H4 (cell line): ENCODE data around the gene AFF1. TPM values are rescaled to one million over a fixed set of nuclear protein-coding genes. Genes with fewer than 3 reads are reported as not detected.
"Not testable (repeated sequence)": the region's sequence is repeated elsewhere in the genome, so short reads cannot be mapped to it uniquely, and the experiment has no call there.

Experiments
- DNase-seq: peaks from one replicate; pipeline ENCODE4 v3.0.0-alpha.2; 2015; ENCODE audit warnings: low spot score
- total RNA-seq: library from RNA; depleted of rRNA; stranded (reverse); fragments of >200 nt; shearing (Covaris generic); gene quantifications from 2 replicates; pipeline ENCODE4 v1.2.3, GENCODE V29; 2014

Gene AFF1
- total RNA-seq, 1 experiment from 2014 or later = 8.9 TPM

DNA sequence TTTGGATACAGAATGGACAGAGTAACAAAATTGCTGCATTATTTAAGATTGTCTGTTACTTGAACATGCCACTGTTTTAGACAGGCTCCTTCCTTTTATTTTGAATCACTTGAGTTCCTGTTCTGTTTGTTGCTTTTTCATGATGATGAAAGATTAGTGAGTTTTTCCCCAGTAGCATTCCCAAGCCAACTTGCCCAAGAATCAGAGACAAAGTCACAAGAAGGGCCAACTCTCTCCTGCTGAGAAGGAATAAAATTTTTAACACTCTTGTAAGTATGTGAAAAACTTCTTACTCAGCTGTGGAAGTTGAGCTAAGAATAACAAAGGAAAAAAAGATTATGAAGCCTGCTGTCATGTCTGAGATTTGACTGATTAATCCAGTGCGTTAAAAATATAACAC is 181.4 kb downstream of the AFF1 start:
- DNase-seq = no peak

DNA sequence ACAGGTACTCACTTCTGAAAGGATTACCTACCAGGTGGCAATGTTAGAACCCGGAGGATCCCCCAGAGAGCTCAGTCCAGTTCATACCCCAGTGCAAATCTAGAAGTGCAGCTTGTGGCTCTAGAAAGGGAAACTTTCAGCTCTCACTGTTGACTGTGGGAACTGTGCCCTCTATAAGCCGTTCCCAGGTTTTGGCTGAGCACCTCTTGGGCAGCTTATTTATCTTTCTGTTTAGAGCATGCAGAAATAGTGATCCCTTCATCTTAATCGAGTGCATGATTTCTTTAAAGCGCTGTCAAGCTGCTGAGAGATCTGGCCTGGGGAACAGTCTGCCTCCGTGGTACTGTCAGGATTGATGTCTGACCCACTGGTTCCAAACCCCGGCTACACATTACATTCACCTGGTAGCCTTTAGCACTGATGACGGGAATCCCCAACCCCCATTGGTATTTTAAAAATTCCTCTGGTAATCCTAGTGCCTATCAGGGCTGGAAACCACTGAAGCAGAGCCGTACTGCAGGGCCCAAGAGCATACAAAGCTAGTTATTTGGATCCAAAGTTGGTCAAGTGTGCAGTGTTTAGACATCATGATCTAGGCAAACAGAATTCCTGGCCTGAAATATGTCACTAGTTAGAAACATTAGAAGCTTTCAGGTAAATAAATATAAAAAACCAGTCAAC is 182.4 kb downstream of the AFF1 start:
- no peak for DNase-seq

DNA sequence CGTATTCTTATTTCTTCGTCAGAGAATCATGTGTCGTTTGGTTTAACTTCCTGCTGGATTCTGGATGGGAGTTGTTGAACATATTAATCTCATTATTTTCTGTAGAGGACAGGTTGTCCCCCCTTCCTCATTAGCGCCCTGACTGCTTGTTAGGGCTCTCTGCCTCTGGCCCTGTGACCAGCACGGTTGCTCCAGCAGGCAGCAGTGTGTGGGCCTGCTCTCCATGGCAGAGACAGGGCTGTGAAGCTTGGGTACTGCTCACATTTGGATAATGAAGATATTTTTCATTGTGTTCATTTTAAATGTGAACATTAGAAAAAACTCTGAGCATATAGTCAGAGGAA is 182.9 kb downstream of the AFF1 start:
- no peak for DNase-seq

DNA sequence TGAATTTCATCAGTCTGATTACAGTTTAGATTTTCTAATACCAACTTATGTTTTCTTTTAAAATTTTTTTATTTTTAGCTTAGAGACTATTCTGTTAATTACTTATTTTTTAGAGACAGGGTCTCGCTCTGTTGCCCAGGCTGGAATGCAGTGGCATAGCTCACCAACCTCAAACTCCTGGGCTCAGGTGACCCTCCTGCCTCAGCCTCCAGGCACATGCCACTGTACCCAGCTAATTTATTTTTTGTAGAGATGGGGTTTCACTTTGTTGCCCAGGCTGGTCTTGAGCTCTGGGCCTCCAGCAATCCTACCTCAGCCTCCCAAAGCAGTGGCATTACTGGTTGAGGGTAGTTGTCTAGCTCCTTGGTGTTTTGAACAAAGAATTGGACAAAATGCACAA is 183.6 kb downstream of the AFF1 start:
- DNase-seq = no peak

DNA sequence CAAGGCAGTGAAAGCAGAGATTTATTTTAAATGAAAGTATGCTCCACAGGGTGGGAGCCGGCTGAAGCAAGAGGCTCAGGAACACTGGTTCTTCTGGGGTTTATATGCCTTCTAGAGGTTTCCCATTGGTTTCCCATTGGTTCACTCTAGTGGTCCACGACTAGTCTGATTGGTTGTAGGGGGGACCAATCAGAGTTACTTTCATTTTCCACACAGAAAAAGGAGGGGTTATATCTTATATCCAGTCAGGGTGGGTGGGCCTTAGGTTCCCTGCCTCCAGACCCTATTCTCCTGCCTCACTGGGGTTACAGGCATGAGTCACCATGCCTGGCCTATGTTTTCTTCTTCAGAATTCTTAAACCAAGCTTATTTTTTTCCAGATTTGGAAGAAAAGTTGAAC is 184.0 kb downstream of the AFF1 start:
- peak; percentile 82 for DNase-seq

DNA sequence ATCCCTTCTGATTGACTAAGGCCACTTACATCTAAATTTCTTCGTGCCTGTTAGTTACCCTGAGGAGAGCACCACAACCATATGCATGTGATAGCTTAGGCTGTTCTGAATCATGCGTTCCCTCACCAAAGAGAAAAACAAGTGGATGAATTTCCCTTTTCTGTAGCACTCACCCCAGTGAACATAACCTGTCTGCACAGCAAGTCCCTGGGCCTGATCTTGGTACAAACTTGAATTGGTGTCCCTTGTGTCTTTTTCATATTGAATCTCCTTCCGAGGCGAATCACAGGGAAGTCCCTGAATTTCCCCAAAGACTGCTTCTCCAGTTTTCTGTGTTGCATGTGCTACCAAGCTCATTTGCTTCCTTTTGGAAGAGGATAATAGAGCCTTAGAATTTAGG is 185.2 kb downstream of the AFF1 start:
- no peak for DNase-seq

DNA sequence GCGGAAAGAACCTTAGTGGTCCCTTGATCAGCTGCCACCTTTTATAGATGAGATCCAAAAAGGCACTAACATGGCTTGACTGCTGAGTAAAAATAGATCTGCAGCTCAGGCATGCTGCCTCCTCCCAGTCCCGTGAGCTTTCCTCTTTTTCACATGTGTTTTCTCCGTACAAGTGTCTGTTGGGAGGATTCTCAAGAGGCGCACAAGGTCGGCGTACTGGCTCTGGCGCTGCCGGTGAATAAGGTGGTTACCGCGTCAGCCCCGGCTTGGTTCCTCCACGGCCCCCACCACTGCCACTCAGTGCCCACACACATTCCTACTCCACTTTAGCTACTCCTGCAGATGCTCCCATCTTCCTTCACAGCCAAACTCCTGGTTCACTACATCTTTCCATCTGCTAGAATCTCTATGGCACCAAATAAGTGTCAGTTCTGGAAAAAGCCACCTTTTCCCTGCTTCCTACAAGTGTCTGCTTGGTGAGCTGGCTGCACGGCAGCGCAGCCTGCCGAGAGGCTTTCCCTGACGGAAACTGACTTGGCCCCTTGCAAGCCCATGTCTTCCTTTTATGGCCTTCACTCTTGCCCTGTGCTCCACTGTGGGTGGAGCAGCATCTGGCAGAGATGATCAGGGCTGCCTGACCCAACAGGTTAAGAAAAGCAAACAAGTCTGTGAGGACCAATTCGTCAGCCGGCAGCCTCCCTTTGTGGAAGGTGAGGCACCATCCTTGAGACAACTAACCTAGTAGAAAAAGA is 185.8 kb downstream of the AFF1 start:
- DNase-seq = no peak

DNA sequence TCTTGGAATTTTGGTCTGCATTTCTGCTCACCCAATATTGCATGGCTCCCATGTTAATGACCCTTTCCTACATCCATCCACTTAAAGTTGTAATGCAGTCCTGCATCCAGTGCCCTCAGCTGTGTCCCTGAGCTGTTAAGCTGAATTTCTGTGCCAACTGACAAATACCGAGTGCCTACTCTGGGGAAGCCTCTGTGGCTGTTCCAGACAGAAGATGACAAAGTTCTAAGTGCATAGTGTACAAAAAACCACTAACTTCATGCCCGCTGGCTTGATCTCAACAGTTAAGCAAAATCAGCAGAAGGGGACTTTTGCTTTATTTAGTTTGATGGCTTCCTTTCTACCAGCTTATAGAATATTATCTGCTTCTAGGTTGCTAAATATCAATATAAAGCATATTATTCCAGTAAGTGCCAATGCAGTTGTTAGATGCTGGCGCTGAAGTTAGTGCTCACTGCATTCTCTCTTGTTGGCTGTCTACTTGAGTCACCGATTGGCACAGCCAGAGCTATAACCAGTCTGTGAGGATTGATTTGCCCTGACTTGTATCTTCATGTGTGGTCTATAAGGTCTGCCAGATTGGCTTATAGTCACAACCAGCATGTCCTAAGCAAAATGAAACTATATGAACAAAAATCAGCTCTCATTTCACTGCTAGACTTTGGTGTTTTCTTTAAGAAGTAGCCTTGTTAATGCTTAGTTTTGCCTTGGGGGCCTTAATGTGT is 186.7 kb downstream of the AFF1 start:
- no peak for DNase-seq

DNA sequence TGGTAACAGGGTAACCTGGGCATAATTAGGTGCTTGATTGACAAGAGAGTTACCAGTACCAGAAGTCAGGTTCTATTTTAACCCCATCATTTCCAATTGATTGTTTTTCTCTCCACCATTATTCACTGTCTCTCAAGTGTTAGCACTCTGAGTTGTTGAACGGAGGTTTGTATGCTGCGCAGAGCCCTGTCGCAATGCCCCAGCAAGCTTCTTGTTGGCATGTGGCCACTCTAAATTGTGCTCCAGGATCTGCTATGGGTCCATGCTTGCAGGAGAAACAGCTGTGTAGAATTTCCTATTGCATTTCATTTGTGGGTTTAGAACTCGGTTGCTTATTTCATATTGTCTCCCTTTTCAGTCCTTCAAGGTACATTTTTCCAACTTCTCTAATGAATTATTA is 187.4 kb downstream of the AFF1 start:
- DNase-seq = no peak

DNA sequence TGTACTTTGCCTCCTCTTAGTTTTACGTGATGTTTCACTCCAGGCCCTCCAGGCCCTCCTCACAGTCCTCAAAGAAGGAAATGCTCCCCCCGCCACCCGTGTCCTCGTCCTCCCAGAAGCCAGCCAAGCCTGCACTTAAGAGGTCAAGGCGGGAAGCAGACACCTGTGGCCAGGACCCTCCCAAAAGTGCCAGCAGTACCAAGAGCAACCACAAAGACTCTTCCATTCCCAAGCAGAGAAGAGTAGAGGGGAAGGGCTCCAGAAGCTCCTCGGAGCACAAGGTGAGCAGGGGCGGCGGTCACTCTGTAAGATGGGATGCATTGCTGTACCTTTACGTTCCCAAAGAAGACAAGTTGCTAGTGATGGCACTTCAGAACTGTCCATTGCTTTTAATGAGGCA is 191.2 kb downstream of the AFF1 start:
- DNase-seq = no peak

DNA sequence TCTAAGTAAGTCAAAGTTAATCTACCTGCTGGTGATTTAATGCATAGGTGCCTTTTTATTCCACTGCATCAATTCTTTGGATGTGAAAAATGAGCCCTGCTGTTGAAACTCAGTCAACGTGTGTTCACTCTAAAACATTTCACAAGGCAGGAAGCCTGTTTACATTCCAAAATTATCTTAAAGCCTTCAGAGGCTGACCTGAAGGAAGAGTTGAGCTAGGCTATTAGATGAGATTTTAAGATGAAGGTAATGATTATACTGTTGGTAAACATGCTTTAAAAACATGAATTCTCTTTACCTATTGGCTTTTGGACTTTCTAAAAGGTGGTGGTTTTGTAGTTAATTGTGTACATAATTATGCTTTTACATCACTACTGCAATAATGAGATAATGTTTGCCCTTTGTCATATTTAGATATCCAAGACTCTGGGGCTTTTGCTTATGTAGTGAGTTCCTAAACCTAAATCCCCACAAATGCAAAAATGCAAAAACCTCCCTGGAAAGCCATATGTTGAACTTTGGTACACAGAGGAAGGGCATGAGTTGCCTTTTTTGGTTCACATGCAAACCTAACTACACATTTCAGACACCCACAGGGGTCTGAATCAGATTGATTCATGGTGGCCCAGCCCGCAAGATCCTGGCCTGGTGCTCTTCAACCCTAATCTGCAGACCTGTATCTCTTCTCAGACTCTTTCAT is 193.3 kb downstream of the AFF1 start:
- DNase-seq = no peak

DNA sequence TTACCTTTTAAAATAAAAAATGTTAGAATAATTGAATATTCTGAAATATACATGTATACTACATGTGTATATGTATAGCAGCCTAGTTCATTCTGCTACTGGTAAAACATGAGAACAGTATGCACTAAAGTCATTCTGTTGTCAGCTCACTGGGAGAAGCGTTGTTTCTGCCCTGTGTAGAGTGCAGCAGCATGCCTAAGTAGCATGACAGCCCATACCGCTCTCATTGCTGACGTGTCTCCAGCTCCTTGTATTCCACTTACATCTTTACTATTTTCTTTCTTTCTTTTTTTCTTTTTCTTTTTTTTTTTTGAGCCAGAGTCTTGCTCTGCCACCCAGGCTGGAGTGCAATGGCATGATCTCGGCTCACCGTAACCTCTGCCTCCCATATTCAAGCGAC is 194.9 kb downstream of the AFF1 start:
- DNase-seq = no peak

DNA sequence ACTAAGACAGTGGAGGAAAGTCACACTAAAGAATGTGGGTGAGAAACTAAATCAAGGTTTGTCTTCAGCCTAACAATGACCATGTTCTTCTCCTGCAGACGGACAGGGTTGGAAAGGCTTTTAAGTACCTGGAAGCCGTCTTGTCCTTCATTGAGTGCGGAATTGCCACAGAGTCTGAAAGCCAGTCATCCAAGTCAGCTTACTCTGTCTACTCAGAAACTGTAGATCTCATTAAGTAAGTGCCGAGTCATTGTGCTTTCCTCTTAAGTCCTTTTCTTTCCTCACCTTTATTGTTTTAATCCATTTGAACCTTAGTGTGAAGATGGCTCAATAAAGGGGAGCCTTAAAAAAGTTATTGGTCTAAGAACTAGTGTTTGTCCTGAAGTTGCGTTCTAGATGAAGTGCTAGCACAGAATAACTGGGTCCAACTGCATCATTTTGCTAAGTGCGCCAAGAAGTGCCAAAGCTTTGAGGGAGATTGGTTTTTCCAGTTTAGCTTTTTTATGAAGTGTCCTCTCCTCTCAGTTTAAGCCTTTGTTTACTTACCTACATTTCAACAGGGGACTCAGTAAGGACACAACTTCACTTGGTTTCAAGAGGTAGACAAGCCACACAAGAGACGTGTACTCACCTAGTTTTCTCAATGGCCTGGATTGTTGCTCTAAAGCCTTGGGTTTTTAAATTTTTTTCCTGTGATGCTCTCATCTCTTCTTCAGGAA is 196.3 kb downstream of the AFF1 start:
- DNase-seq = no peak

DNA sequence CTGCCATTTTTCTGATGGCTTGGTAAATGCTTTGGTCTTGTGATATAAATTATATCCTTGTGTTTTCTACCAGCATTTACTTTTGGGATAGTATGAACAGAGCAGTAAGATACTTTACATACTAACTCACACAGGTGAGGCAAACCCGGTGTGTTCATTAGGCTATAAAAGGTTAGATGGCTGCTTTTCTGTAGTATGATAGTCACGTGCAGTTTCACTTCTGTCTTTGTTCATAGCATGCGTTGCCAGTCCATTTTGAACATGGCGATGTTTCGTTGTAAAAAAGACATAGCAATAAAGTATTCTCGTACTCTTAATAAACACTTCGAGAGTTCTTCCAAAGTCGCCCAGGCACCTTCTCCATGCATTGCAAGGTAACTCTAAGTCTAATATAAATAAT is 197.2 kb downstream of the AFF1 start:
- DNase-seq = no peak

DNA sequence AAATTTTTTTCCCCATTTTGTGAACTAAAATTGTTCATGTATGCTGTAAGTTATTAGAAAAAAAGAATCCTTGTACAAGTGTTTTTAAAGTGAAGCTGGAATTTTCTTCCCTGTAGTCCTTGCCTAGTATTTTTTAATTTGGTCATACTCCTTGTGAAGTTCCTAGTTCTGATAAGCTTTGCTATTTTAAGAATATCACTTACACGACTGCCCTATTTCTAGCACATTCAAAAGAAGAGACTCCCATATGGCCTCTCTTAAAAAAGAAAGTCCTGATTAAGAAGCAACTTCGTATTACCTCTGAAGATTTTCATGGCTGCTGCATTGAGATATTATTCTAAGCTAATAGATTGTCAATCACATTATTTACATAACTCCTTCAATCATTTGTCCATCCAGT is 198.4 kb downstream of the AFF1 start:
- DNase-seq = no peak

DNA sequence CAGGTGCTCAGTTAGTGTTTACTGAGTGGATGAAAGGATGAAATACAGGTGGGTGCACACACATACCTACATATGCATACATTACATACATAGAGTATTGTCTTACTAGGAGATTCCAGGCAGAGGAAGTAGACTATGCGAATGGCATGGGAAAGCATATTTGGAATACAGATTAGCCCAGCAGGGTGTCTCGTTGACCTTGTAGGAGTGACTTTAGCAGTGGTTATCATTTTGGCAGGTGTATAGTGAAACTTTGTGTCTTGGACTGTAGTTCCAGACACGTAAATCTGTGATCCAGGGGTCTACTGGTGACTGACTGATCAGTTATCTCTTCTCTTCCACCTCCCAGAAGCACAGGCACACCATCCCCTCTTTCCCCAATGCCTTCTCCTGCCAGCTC is 199.3 kb downstream of the AFF1 start:
- no peak for DNase-seq

DNA sequence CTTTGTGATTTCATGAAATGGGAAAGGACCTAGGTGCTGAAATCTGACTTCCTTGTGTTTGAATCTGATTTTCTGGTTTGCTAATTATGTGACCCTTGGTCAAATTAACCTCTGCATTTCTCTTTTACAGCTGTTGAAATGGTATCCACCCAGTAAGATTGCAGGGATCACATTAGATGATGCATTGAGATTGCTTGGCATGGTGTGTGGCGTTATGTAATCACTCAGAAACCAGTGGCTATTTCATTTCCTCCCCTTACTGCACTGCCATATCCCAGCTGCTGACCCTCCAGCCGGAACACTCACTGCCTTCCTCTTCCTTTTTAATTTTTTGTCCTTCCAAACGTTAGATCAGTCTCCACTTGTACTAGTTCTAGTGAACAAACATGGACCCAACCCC is 206.6 kb downstream of the AFF1 start:
- no peak for DNase-seq

DNA sequence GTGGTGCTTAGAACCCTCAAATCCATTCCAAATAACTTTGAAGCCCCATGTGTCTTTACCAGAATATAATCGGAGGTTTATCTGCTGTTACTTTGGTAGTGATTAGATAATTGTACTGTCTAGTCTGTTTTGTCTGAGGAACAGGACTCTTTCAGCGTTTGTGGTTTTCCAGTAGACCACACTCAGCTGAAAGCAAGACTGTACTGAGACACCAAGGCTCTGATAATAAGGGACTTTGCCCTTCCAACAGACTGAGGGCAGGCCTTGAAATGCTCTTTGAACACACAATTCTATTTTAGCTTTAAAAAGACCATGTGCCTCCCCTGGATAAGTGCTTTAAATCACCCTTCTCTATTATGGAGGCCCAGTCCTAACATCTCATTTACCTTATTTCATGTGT is 209.5 kb downstream of the AFF1 start:
- DNase-seq = no peak

DNA sequence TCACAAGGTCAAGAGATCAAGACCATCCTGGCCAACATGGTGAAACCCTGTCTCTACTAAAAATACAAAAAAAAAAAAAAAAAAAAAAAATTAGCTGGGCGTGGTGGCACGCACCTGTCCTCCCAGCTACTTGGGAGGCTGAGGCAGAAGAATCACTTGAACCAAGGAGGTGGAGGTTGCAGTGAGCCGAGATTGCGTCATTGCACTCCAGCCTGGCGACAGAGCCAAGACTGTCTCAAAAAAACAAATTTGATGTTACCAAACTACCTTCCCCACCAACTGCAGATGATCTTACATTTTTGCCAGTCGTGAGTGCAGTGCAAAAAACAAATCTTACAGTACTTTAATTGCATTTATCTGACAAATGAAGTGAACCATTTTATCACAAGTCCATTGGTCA is 211.1 kb downstream of the AFF1 start:
- DNase-seq = not testable (repeated sequence)

DNA sequence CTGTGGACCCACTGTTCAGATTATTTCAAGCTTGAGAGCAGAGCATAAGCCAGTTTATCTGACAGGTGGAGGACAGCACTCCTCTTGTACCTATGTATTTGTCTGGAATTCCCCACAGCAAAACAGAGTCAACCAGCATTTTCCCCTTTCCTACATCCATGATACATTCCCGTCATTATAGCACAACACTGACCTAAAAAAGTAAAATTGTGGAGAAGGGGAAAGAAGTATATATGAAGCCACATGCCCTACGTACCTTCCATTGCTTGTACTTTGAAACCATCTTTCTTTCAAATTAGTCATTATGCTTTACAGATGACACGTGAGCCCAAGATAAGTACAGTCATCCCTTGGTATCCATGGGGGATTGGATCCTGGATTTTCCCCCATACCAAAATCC is 212.3 kb downstream of the AFF1 start:
- DNase-seq = no peak

DNA sequence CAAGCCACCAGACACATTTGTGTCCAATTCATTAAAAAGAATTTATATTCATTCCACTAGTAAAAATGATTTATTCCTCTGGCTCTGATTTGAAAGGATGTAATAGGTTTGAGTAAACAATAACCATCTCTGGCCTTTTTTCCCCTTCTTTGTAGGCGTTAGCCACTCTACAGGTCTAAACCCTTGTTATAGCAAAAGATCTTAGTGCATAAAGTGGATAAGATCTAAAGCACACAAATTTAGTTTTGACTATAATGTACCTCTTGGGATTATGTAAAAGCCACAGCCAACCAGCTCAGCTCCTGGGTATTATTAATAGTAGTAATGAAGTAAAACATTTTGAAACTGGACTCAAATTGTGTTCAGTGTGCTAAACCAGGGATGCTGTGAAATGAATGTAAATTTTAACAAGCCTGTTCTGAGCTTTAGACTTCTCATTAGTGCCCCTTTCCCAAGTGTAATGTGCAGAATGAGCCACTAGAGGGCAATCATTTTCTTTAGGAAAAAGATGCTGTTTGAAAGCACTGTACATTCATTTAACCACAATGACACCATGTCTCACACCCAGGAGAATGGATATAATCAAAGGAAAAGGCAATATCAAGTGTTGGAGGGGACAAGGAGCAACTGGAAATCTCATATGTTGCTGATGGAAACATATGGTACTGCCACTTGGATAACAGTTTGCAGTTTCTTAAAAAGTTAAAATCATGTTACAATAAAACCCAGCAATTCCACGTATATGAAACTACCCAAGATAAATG is 215.9 kb downstream of the AFF1 start:
- peak; percentile 67 for DNase-seq
